ENCODE measurements around the gene ARHGAP24. TPM values are rescaled to one million over a fixed set of nuclear protein-coding genes. Genes with fewer than 3 reads are reported as not detected.

Gene ARHGAP24
- total RNA-seq, 6 experiments from 2014 or later = 4.0 to 7.3 (median 6.1) TPM

- ATAC-seq (no peak), DNase-seq (no peak)
- Histone ChIP-seq H3K27me3 (no peaks in the 10 kb centered on the region), H3K4me1 (peaks cover 0 to 5% (median 2%) of the 10 kb centered on the region in 4 donors), H3K36me3 (no peaks in the 10 kb centered on the region), H3K27ac (no peak overlapping the region), H3K4me3 (no peak overlapping the region), H3K9me3 (no peaks in the 10 kb centered on the region)
- 72% methylated on average over 3 of the region's 3 CpGs for WGBS (ENCODE audit: insufficient coverage, low coverage, low lambda C conversion rate, missing lambda C conversion rate)
- intact Hi-C loops (cut with DNase I) = no loop called here
- TF ChIP-seq POLR2A (IDR thresholded peaks at IDR 0.05) (no peak), CTCF (IDR thresholded peaks at IDR 0.05) (no peak)
Measured at GRCh38 chr4:85831647-85832046, 356.7 kb downstream of the ARHGAP24 start.

GRCh38 chr4:85833302-85833701, 358.4 kb downstream of the ARHGAP24 start:
- intact Hi-C loops (cut with DNase I) = no loop called here
- Histone ChIP-seq H3K36me3 (no peaks in the 10 kb centered on the region), H3K4me3 (no peak overlapping the region), H3K27me3 (no peaks in the 10 kb centered on the region), H3K4me1 (no peaks in the 10 kb centered on the region), H3K9me3 (no peaks in the 10 kb centered on the region), H3K27ac (no peak overlapping the region)
- ATAC-seq (no peak), DNase-seq (no peak)
- TF ChIP-seq CTCF (IDR thresholded peaks at IDR 0.05) (no peak), POLR2A (IDR thresholded peaks at IDR 0.05) (no peak)
- 18% methylated on average over 3 of the region's 3 CpGs for WGBS (ENCODE audit: insufficient coverage, low coverage, low lambda C conversion rate, missing lambda C conversion rate)

DNA sequence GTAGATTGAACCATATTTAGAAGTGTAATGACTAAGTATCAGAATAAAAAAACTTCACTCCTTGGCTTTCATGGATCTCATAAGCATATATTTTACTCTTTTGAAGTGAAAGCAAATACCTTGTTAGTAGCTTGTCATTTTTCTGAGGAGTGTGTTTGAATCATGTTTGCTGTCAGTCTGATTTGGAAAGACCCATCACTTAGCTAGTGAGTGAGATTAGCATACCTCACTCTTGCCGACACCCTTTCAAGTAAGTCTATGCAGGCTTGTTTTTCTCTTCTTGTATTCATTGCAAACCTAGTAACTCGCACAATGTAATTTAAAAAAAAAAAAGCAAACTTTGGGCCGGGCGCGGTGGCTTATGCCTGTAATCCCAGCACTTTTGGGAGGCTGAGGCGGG, 360.0 kb downstream of the ARHGAP24 start:
- DNase-seq (no peak), ATAC-seq (no peak)
- Histone ChIP-seq H3K9me3 (no peaks in the 10 kb centered on the region), H3K36me3 (no peaks in the 10 kb centered on the region), H3K4me3 (no peak overlapping the region), H3K4me1 (no peaks in the 10 kb centered on the region), H3K27me3 (no peaks in the 10 kb centered on the region), H3K27ac (no peak overlapping the region)
- 96% methylated on average over 5 of the region's 6 CpGs for WGBS (ENCODE audit: insufficient coverage, low coverage, low lambda C conversion rate, missing lambda C conversion rate)
- no peak for TF ChIP-seq CTCF (IDR thresholded peaks at IDR 0.05)
- no peak for TF ChIP-seq POLR2A (IDR thresholded peaks at IDR 0.05)
- intact Hi-C loops (cut with DNase I) = no loop called here

GRCh38 chr4:85836588-85837438, 361.9 kb downstream of the ARHGAP24 start:
- TF ChIP-seq CTCF (IDR thresholded peaks at IDR 0.05) (no peak), POLR2A (IDR thresholded peaks at IDR 0.05) (no peak)
- Histone ChIP-seq H3K9me3 (no peaks in the 10 kb centered on the region), H3K4me1 (no peaks in the 10 kb centered on the region), H3K4me3 (no peak overlapping the region), H3K27ac (no peak overlapping the region), H3K27me3 (no peaks in the 10 kb centered on the region), H3K36me3 (no peaks in the 10 kb centered on the region)
- intact Hi-C loops (cut with DNase I) = no loop called here
- no peak for DNase-seq
- ATAC-seq = no peak
- 89% methylated on average over 3 of the region's 3 CpGs for WGBS (ENCODE audit: insufficient coverage, low coverage, low lambda C conversion rate, missing lambda C conversion rate)

All from right lobe of liver (tissue), 6 donors.